ENCODE measurements around the gene KLF1. TPM values are rescaled to one million over a fixed set of nuclear protein-coding genes. Genes with fewer than 3 reads are reported as not detected.

Gene KLF1
- total RNA-seq, 4 donors from 2014 or later = not detected

DNA sequence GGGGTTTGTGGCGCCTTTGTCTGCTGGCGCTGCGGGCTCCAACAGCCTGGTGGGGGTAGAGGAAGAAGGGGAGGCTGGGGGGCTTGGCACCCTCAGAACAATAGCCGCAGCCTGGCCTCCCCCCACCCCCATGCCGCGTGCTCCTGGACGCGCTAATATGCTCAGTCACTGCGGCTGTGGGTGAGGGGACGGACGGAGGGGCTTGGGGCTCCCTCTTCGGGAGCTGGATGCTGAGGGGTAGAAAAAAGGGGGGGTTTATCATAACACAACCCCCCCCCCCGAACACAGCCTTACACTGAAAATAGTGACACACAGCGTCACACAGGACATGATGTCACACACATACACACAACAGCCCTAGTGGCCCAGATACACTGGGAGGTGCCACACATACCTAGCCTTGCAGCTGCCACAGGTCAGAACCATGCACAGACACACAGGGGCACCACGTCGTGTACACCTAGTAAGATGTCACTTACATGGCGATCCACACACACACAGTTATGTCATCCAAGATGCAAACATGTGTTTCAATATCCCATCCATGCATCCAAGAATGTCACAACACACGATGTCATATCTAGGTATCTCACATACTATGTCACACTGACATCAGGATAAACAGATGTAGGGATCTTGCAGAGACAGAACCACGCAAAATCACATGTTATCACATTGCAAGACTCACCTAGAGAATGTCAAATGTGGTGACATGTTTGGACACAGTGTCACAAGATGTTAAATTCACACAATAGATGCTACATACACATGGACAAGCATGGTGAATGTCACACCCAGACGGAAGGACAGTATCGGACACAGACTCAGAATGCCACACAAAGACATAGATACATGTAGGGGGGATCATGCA is 47.9 kb downstream of the KLF1 start:
- in situ Hi-C loops (cut with MboI; ENCODE audit: low sequenced_read_pairs in 4 of 4) = no loop called here
- no peaks in the 10 kb centered on the region for H3K9me3 ChIP-seq
- H3K27ac ChIP-seq = no peak overlapping the region
- ATAC-seq = no peak
- H3K27me3 ChIP-seq = peaks cover 89 to 97% (median 92%) of the 10 kb centered on the region in 3 donors
- peak overlapping the region in 1 of 4 donors; percentile 38 for H3K4me3 ChIP-seq
- no peak for DNase-seq
- no peaks in the 10 kb centered on the region for H3K36me3 ChIP-seq
- intact Hi-C loops (cut with DNase I; ENCODE audit: low total_unique reads) = no loop called here
- peaks cover 5 to 6% of the 10 kb centered on the region in 2 donors for H3K4me1 ChIP-seq
- TF ChIP-seq CTCF (IDR thresholded peaks at IDR 0.05 in 4 of 5, conservative IDR thresholded peaks at IDR 0.05 in 1 of 5) = no peak
- no peak for TF ChIP-seq POLR2A (IDR thresholded peaks at IDR 0.05)

- H3K27me3 ChIP-seq = peaks cover 91 to 96% (median 92%) of the 10 kb centered on the region in 3 donors
- in situ Hi-C loops (cut with MboI; ENCODE audit: low sequenced_read_pairs in 4 of 4) (no loop called here), intact Hi-C loops (cut with DNase I; ENCODE audit: low total_unique reads) (no loop called here)
- H3K9me3 ChIP-seq = no peaks in the 10 kb centered on the region
- peaks cover 6 to 9% of the 10 kb centered on the region in 2 donors for H3K4me1 ChIP-seq
- H3K4me3 ChIP-seq = peak within 1 kb of the TSS in 3 of 4 donors; percentile 22 to 38 (median 36)
- ATAC-seq (peak in 1 of 2 donors; percentile 51), DNase-seq (no peak)
- TF ChIP-seq POLR2A (IDR thresholded peaks at IDR 0.05) = no peak
- TF ChIP-seq CTCF (IDR thresholded peaks at IDR 0.05 in 4 of 5, conservative IDR thresholded peaks at IDR 0.05 in 1 of 5) = peak in 4 of 5 experiments; percentile 12 to 51 (median 42)
- no peak within 1 kb of the TSS for H3K27ac ChIP-seq
- no peaks in the 10 kb centered on the region for H3K36me3 ChIP-seq
Observed at GRCh38 chr19:12838182-12838885, 48.7 kb downstream of the KLF1 start, which contains the start of gene MAST1. Gene MAST1, plus strand, starts transcription at chr19:12838515. Its CDS starts 58 bp downstream, at chr19:12838573.

DNA sequence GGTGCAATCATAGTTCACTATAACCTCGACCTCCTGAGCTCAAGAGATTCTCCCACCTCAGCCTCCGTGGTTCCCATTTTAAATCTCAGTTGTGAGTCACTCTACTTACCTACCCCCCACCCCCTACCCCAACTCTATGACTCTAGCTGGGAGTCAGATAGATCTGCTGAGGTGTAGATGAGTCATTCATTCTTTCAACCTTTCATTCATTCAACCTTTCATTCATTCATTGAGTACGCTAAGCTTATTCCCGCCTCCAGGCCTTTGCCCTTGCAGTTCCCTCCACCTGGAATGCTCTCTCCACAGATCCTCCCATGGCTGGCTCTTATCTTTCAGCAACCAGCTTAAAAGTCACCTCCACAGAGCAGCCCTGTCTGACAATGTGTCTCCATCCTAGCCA is 49.8 kb downstream of the KLF1 start:
- in situ Hi-C loops (cut with MboI; ENCODE audit: low sequenced_read_pairs in 4 of 4) (no loop called here), intact Hi-C loops (cut with DNase I; ENCODE audit: low total_unique reads) (no loop called here)
- Histone ChIP-seq H3K27ac (no peak overlapping the region), H3K27me3 (peaks cover 91 to 96% (median 92%) of the 10 kb centered on the region in 3 donors), H3K4me3 (no peak overlapping the region), H3K9me3 (no peaks in the 10 kb centered on the region), H3K4me1 (peaks cover 6 to 9% of the 10 kb centered on the region in 2 donors), H3K36me3 (no peaks in the 10 kb centered on the region)
- TF ChIP-seq POLR2A (IDR thresholded peaks at IDR 0.05) (no peak), CTCF (IDR thresholded peaks at IDR 0.05 in 4 of 5, conservative IDR thresholded peaks at IDR 0.05 in 1 of 5) (no peak)
- ATAC-seq (no peak), DNase-seq (no peak)

GRCh38 chr19:12836529-12836863 is 50.5 kb downstream of the KLF1 start:
- Histone ChIP-seq H3K4me1 (peaks cover 6 to 9% of the 10 kb centered on the region in 2 donors), H3K36me3 (no peaks in the 10 kb centered on the region), H3K27me3 (peaks cover 91 to 96% (median 92%) of the 10 kb centered on the region in 3 donors), H3K4me3 (no peak overlapping the region), H3K9me3 (no peaks in the 10 kb centered on the region), H3K27ac (no peak overlapping the region)
- in situ Hi-C loops (cut with MboI; ENCODE audit: low sequenced_read_pairs in 4 of 4) (no loop called here), intact Hi-C loops (cut with DNase I; ENCODE audit: low total_unique reads) (no loop called here)
- TF ChIP-seq POLR2A (IDR thresholded peaks at IDR 0.05) (no peak), CTCF (IDR thresholded peaks at IDR 0.05 in 4 of 5, conservative IDR thresholded peaks at IDR 0.05 in 1 of 5) (no peak)
- DNase-seq (no peak), ATAC-seq (no peak)
